ENCODE data around the gene GNG4. TPM values are rescaled to one million over a fixed set of nuclear protein-coding genes. Genes with fewer than 3 reads are reported as not detected.

The GNG4 gene
- total RNA-seq, 2 experiments from 2014 or later = 0.53 to 4.7 TPM

Other genes with a start within 250 kb of the GNG4 start
- gene B3GALNT2, start 145.3 kb downstream of the GNG4 start, total RNA-seq = 10 to 100 TPM; 13.5 to 14.6 TPM
- gene LYST, start 217.1 kb upstream of the GNG4 start, total RNA-seq = 100 to 1,000 TPM in 1 of 2 experiments, 10 to 100 TPM in 1; 64.9 to 131 TPM

Measured in activated CD8-positive, alpha-beta memory T cell treated with anti-CD3 and anti-CD28 coated beads, Interleukin-2, amount 10 ng/mL, durations not matched to agents 7 days and 5 days (primary cell).